Stomach (tissue), 9 donors: Measurements from ENCODE around the gene BCL2L12. TPM values are rescaled to one million over a fixed set of nuclear protein-coding genes. Genes with fewer than 3 reads are reported as not detected.

Experiments used
- DNase-seq, 2 donors: peaks; one replicate each; pipeline versions ENCODE4 v3.0.0 to v3.0.0-alpha.2; 2013 to 2019
- H3K27ac ChIP-seq, 5 donors: fragments of 200-600 bp in 4 of 5; sonication (generic) in 4 of 5; one replicate each; pipeline ENCODE4 v1.5.1; 2013 to 2019; ENCODE audit warnings: mild to moderate bottlenecking in 1 of 5, moderate library complexity in 1 of 5
- H3K27me3 ChIP-seq, 3 donors: fragments of 200-600 bp; sonication (generic); one replicate each; pipeline ENCODE4 v1.5.1; 2017 to 2019; ENCODE audit warnings: mixed run types in 1 of 3
- H3K36me3 ChIP-seq, 4 donors: fragments of 200-600 bp; sonication (generic); 1 replicate in 3 of 4; 2 replicates in 1 of 4; pipeline ENCODE4 v1.5.1; 2016 to 2019
- H3K4me1 ChIP-seq, 4 donors: fragments of 200-600 bp; sonication (generic); one replicate each; pipeline ENCODE4 v1.5.1; 2016 to 2019
- H3K4me3 ChIP-seq, 4 donors: fragments of 200-600 bp; sonication (generic) in 3 of 4; one replicate each; pipeline ENCODE4 v1.5.1; 2016 to 2019; ENCODE audit warnings: mild to moderate bottlenecking in 1 of 4
- H3K9me3 ChIP-seq, 4 donors: fragments of 200-600 bp; sonication (generic); one replicate each; pipeline ENCODE4 v1.5.1; 2016 to 2019
- EP300 ChIP-seq: sonication (generic); formaldehyde crosslinking; IDR thresholded peaks from one replicate; pipeline ENCODE4 v1.6.1; 2017; ENCODE audit warnings: antibody characterized with exemption
- POLR2A ChIP-seq, 4 donors: fragments of 450-650 bp; IDR thresholded peaks; one replicate each; pipeline ENCODE4 v1.6.1; 2016; ENCODE audit warnings: antibody characterized with exemption in 4 of 4, control low read depth in 2 of 4, mild to moderate bottlenecking in 1 of 4, moderate library complexity in 1 of 4
- POLR2AphosphoS5 ChIP-seq, 3 donors: sonication (generic); formaldehyde crosslinking; IDR thresholded peaks; one replicate each; pipeline ENCODE4 v1.6.1; 2016; ENCODE audit warnings: antibody characterized with exemption in 3 of 3
- WGBS, 5 donors: extraction: QIAGEN DNeasy Blood & Tissue Kit in 3 of 5; methylation state at CpG; one replicate each; pipeline versions ENCODE4 v1.1.5 to v1.1.7; 2013 to 2018; 5-methylcytosine and 5-hydroxymethylcytosine counted together
- intact Hi-C: fragments of 100-400 bp; cut with DNase I; formaldehyde crosslinking; loops from one replicate; pipeline ENCODE4 v1.15.1; 2023; ENCODE audit warnings: low total_unique reads
- polyA plus RNA-seq, 3 donors: library from polyadenylated mRNA; stranded (reverse); fragments of 200-250 nt; gene quantifications; one replicate each; pipeline ENCODE4 v1.2.3, GENCODE V29; 2013
- total RNA-seq, 5 donors: library from RNA; depleted of rRNA; stranded (reverse); fragments of >200 nt; gene quantifications; one replicate each; pipeline versions ENCODE4 v1.1.0 to v1.2.3, GENCODE V29; 2014 to 2016
- TF ChIP-seq, protein P1 (sequence below), 7 experiments: fragments of 450-650 bp in 4 of 7; fragments of 200-600 bp in 3 of 7; sonication (generic) in 3 of 7; IDR thresholded peaks; one replicate each; pipeline ENCODE4 v1.5.1; 2016 to 2019; ENCODE audit warnings: antibody characterized with exemption in 7 of 7, control low read depth in 2 of 7, mild to moderate bottlenecking in 1 of 7
- donor health status: healthy with polysubstance abuse.
- donor health status: Bipolar disorder and iron deficiency.
- donor health status: healthy.

Gene BCL2L12
- total and polyA plus RNA-seq, 8 donors = 2.3 to 23.3 (median 9.4) TPM

GRCh38 chr19:49653466-49653806, 12.3 kb upstream of the BCL2L12 start:
- no peak for TF ChIP-seq POLR2A (IDR thresholded peaks at IDR 0.05)
- no peak for TF ChIP-seq EP300
- TF ChIP-seq POLR2AphosphoS5 (IDR thresholded peaks at IDR 0.05) = no peak
- TF ChIP-seq, protein P1, sequence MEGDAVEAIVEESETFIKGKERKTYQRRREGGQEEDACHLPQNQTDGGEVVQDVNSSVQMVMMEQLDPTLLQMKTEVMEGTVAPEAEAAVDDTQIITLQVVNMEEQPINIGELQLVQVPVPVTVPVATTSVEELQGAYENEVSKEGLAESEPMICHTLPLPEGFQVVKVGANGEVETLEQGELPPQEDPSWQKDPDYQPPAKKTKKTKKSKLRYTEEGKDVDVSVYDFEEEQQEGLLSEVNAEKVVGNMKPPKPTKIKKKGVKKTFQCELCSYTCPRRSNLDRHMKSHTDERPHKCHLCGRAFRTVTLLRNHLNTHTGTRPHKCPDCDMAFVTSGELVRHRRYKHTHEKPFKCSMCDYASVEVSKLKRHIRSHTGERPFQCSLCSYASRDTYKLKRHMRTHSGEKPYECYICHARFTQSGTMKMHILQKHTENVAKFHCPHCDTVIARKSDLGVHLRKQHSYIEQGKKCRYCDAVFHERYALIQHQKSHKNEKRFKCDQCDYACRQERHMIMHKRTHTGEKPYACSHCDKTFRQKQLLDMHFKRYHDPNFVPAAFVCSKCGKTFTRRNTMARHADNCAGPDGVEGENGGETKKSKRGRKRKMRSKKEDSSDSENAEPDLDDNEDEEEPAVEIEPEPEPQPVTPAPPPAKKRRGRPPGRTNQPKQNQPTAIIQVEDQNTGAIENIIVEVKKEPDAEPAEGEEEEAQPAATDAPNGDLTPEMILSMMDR (IDR thresholded peaks at IDR 0.05) = no peak
- 85 to 92% (median 89%) methylated on average over 13 of the region's 13 CpGs for WGBS, 5 donors
- intact Hi-C loops = no loop called here
- H3K4me1 ChIP-seq = no peaks in the 10 kb centered on the region
- H3K36me3 ChIP-seq = peaks cover 83 to 100% (median 100%) of the 10 kb centered on the region in 4 donors
- no peaks in the 10 kb centered on the region for H3K9me3 ChIP-seq
- no peak for DNase-seq
- H3K4me3 ChIP-seq = no peak overlapping the region
- H3K27ac ChIP-seq = no peak overlapping the region
- no peaks in the 10 kb centered on the region for H3K27me3 ChIP-seq

DNA sequence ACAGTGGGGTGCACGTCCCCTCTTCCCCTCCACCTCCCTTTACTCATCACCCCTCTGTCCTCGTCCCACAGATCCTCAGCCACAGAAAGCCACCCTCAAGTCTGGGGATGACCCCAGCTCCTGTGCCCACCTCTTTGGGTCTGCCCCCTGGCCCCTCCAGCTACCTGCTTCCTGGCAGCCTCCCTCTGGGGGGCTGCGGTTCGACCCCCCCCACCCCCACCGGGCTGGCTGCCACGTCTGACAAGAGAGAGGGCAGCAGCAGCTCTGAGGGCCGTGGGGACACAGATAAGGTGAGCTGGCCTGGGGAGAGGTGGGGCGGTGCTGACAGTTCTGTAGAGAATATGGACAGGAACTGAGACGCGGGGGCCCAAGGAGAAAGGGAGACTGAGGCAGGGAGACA, 11.2 kb upstream of the BCL2L12 start:
- Histone ChIP-seq H3K9me3 (no peaks in the 10 kb centered on the region), H3K36me3 (peaks cover 91 to 100% (median 100%) of the 10 kb centered on the region in 4 donors), H3K4me3 (no peak overlapping the region), H3K27ac (no peak overlapping the region), H3K4me1 (no peaks in the 10 kb centered on the region), H3K27me3 (no peaks in the 10 kb centered on the region)
- WGBS, 5 donors = 77 to 86% (median 84%) methylated on average over 10 of the region's 10 CpGs
- TF ChIP-seq POLR2AphosphoS5 (IDR thresholded peaks at IDR 0.05) (no peak), POLR2A (IDR thresholded peaks at IDR 0.05) (no peak), EP300 (no peak)
- TF ChIP-seq, protein P1 (IDR thresholded peaks at IDR 0.05) = no peak
- intact Hi-C loops = no loop called here
- no peak for DNase-seq

DNA sequence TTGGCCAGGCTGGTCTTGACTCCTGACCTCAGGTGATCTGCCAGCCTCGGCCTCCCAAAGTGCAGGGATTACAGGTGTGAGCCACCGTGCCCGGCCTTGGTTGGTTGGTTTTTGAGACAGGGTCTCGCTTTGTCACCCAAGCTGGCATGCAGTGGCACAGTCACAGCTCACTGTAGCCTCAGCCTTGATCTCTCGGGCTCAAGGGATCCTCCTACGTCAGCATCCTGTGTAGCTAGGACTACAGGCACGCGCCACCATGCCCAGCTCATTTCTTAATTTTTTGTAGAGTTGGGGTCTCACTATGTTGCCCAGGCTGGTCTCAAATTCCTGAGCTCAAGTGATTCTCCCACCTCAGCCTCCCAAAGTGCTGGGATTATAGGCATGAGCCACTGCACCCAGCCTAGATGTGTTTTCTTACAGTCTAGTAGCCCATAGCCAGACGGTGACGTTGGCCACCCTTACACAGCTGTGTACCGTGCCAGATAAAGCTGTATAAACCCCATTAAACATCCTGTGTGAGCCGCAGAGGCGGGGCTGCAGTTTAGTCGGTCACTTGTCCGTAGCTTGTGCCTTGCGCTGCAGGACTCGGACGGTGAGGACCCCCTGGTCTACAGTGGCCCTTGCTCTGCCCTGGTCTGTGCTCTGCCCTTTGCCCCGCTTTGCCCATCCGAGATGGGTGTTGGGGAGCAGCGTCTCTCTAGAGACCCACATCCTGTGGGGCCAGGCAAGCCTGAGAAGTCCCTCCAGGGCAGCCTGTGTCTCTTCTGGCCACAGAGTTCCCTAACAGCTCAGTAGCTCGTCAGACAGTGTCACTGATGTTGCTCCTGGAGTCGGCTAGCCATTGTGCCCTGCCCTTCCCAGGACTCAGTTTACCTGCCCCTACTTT, 9.9 kb upstream of the BCL2L12 start:
- Histone ChIP-seq H3K9me3 (no peaks in the 10 kb centered on the region), H3K36me3 (peaks cover 90 to 100% (median 100%) of the 10 kb centered on the region in 4 donors), H3K4me3 (no peak overlapping the region), H3K4me1 (no peaks in the 10 kb centered on the region), H3K27me3 (no peaks in the 10 kb centered on the region), H3K27ac (no peak overlapping the region)
- TF ChIP-seq POLR2AphosphoS5 (IDR thresholded peaks at IDR 0.05) (no peak), POLR2A (IDR thresholded peaks at IDR 0.05) (no peak), EP300 (no peak)
- TF ChIP-seq, protein P1 (IDR thresholded peaks at IDR 0.05) = no peak
- no peak for DNase-seq
- WGBS, 5 donors = 87 to 90% (median 89%) methylated on average over 22 to 23 of the region's 23 CpGs
- intact Hi-C loops = no loop called here

GRCh38 chr19:49656456-49657109, 9.2 kb upstream of the BCL2L12 start:
- Histone ChIP-seq H3K9me3 (no peaks in the 10 kb centered on the region), H3K27ac (no peak overlapping the region), H3K4me1 (no peaks in the 10 kb centered on the region), H3K4me3 (no peak overlapping the region), H3K27me3 (no peaks in the 10 kb centered on the region), H3K36me3 (peaks cover 91 to 100% (median 100%) of the 10 kb centered on the region in 4 donors)
- DNase-seq = no peak
- TF ChIP-seq, protein P1 (IDR thresholded peaks at IDR 0.05) = no peak
- no peak for TF ChIP-seq EP300
- no peak for TF ChIP-seq POLR2AphosphoS5 (IDR thresholded peaks at IDR 0.05)
- TF ChIP-seq POLR2A (IDR thresholded peaks at IDR 0.05) = no peak
- intact Hi-C loops = no loop called here
- WGBS, 5 donors = 88 to 91% (median 89%) methylated on average over 17 of the region's 17 CpGs
